Upper lobe of left lung (tissue), 6 donors: Measurements from ENCODE around the gene RPS24. TPM values are rescaled to one million over a fixed set of nuclear protein-coding genes. Genes with fewer than 3 reads are reported as not detected.

Experiments
- ATAC-seq, 2 donors: fragments of 200-7000 bp; cut with Tn5 transposase; one replicate each; pipeline ENCODE4 v1.9.1; 2022; ENCODE audit warnings: mild to moderate bottlenecking in 2 of 2, moderate library complexity in 2 of 2; ENCODE audit not compliant: low FRiP score in 2 of 2
- DNase-seq, 2 donors: peaks; one replicate each; pipeline ENCODE4 v3.0.0-alpha.2; 2019 to 2020
- H3K27ac ChIP-seq, 4 donors: fragments of 200-600 bp; sonication (generic); one replicate each; pipeline ENCODE4 v1.5.1; 2016 to 2019
- H3K27me3 ChIP-seq, 4 donors: fragments of 200-600 bp; sonication (generic); one replicate each; pipeline ENCODE4 v1.5.1; 2017 to 2019
- H3K36me3 ChIP-seq, 4 donors: fragments of 200-600 bp; sonication (generic); one replicate each; pipeline ENCODE4 v1.5.1; 2016 to 2019
- H3K4me1 ChIP-seq, 4 donors: fragments of 200-600 bp; sonication (generic); one replicate each; pipeline ENCODE4 v1.5.1; 2018 to 2019
- H3K4me3 ChIP-seq, 4 donors: fragments of 200-600 bp; sonication (generic); one replicate each; pipeline ENCODE4 v1.5.1; 2017 to 2019; ENCODE audit warnings: mild to moderate bottlenecking in 2 of 4, moderate library complexity in 1 of 4
- H3K9me3 ChIP-seq, 4 donors: fragments of 200-600 bp; sonication (generic); one replicate each; pipeline ENCODE4 v1.5.1; 2018 to 2019
- EP300 ChIP-seq, 4 donors: sonication (generic); formaldehyde crosslinking; IDR thresholded peaks; one replicate each; pipeline ENCODE4 v1.5.1; 2017; ENCODE audit warnings: antibody characterized with exemption in 4 of 4, control low read depth in 2 of 4
- POLR2A ChIP-seq, 4 donors: fragments of 450-650 bp; IDR thresholded peaks; one replicate each; pipeline ENCODE4 v1.5.1; 2016 to 2017; ENCODE audit warnings: antibody characterized with exemption in 4 of 4, mild to moderate bottlenecking in 2 of 4
- POLR2AphosphoS5 ChIP-seq, 2 donors: sonication (generic); formaldehyde crosslinking; IDR thresholded peaks; one replicate each; pipeline ENCODE4 v1.5.1; 2017; ENCODE audit warnings: antibody characterized with exemption in 2 of 2
- WGBS, 2 donors: methylation state at CpG; one replicate each; pipeline ENCODE4 v1.1.5; 2017 to 2018; 5-methylcytosine and 5-hydroxymethylcytosine counted together
- total RNA-seq, 6 donors: library from RNA; depleted of rRNA in 4 of 6; stranded (reverse); fragments of >200 nt in 4 of 6; gene quantifications; one replicate each; pipeline versions ENCODE4 v1.1.0 to v1.2.1, GENCODE V29; 2016 to 2021
- TF ChIP-seq, protein P1 (sequence below), 6 experiments: fragments of 450-650 bp in 4 of 6; fragments of 200-600 bp in 2 of 6; sonication (generic) in 2 of 6; IDR thresholded peaks; one replicate each; pipeline ENCODE4 v1.5.1; 2016 to 2019; ENCODE audit warnings: antibody characterized with exemption in 6 of 6
- donor health status: DM: no; HTN: no; CAD: no; lungs with moderate emphysema.
- donor health status: DM: no; HTN: yes; CAD: no; lungs with severe emphysema.

Gene RPS24
- total RNA-seq, 6 donors from 2014 or later, result 960 to 2,499 (median 1,242) TPM

DNA sequence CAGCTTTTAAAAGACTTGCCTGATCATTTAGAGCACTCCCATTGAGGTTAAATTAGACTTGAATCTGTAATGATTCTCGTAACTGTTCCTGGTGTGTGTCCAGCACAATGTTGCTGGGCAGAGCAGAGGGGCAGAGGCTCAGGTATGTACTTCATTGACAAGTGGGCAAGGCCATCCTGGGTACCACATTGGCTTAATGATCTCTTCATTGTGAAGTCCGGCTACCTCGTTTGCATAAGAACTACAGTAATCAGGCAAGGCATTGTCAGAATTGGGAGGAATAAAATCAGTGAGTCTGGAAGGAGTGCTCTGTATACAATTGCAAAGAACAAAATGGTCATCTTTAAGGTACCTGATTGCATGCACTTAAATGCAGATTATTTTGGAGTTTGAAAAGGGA, 6.1 kb downstream of the RPS24 start:
- peaks cover 27 to 82% (median 58%) of the 10 kb centered on the region in 4 donors for H3K36me3 ChIP-seq
- peaks cover 27 to 46% (median 41%) of the 10 kb centered on the region in 4 donors for H3K4me1 ChIP-seq
- 69 to 70% methylated on average over 3 of the region's 3 CpGs for WGBS, 2 donors

GRCh38 chr10:78041170-78042057, 7.8 kb downstream of the RPS24 start:
- ATAC-seq (no peak), DNase-seq (no peak)
- H3K27me3 ChIP-seq, result no peaks in the 10 kb centered on the region
- H3K4me1 ChIP-seq, result peaks cover 13 to 30% (median 27%) of the 10 kb centered on the region in 4 donors
- no peaks in the 10 kb centered on the region for H3K9me3 ChIP-seq
- H3K4me3 ChIP-seq, result no peak overlapping the region
- no peak overlapping the region for H3K27ac ChIP-seq
- peaks cover 18 to 69% (median 48%) of the 10 kb centered on the region in 4 donors for H3K36me3 ChIP-seq
- TF ChIP-seq, protein P1, sequence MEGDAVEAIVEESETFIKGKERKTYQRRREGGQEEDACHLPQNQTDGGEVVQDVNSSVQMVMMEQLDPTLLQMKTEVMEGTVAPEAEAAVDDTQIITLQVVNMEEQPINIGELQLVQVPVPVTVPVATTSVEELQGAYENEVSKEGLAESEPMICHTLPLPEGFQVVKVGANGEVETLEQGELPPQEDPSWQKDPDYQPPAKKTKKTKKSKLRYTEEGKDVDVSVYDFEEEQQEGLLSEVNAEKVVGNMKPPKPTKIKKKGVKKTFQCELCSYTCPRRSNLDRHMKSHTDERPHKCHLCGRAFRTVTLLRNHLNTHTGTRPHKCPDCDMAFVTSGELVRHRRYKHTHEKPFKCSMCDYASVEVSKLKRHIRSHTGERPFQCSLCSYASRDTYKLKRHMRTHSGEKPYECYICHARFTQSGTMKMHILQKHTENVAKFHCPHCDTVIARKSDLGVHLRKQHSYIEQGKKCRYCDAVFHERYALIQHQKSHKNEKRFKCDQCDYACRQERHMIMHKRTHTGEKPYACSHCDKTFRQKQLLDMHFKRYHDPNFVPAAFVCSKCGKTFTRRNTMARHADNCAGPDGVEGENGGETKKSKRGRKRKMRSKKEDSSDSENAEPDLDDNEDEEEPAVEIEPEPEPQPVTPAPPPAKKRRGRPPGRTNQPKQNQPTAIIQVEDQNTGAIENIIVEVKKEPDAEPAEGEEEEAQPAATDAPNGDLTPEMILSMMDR (IDR thresholded peaks at IDR 0.05), result no peak
- TF ChIP-seq POLR2A (IDR thresholded peaks at IDR 0.05) (no peak), EP300 (IDR thresholded peaks at IDR 0.05) (no peak), POLR2AphosphoS5 (IDR thresholded peaks at IDR 0.05) (no peak)
- 74 to 75% methylated on average over 5 of the region's 5 CpGs for WGBS, 2 donors

More for the DNA sequence above, 6.1 kb downstream of the RPS24 start:
- Histone ChIP-seq H3K9me3 (no peaks in the 10 kb centered on the region), H3K4me3 (no peak overlapping the region), H3K27me3 (no peaks in the 10 kb centered on the region), H3K27ac (no peak overlapping the region)
- DNase-seq (no peak), ATAC-seq (no peak)
- no peak for TF ChIP-seq POLR2A (IDR thresholded peaks at IDR 0.05)
- TF ChIP-seq, protein P1 (IDR thresholded peaks at IDR 0.05), result no peak
- TF ChIP-seq POLR2AphosphoS5 (IDR thresholded peaks at IDR 0.05), result no peak
- no peak for TF ChIP-seq EP300 (IDR thresholded peaks at IDR 0.05)

- DNase-seq, result no peak
- Histone ChIP-seq H3K4me1 (peaks cover 8 to 28% (median 21%) of the 10 kb centered on the region in 4 donors), H3K36me3 (peaks cover 15 to 62% (median 40%) of the 10 kb centered on the region in 4 donors), H3K9me3 (no peaks in the 10 kb centered on the region), H3K4me3 (no peak overlapping the region), H3K27ac (no peak overlapping the region), H3K27me3 (no peaks in the 10 kb centered on the region)
- ATAC-seq, result no peak
- 67 to 94% methylated on average over 2 of the region's 2 CpGs for WGBS, 2 donors
- no peak for TF ChIP-seq POLR2A (IDR thresholded peaks at IDR 0.05)
- no peak for TF ChIP-seq EP300 (IDR thresholded peaks at IDR 0.05)
- TF ChIP-seq, protein P1 (IDR thresholded peaks at IDR 0.05), result no peak
- no peak for TF ChIP-seq POLR2AphosphoS5 (IDR thresholded peaks at IDR 0.05)
Observed at GRCh38 chr10:78042058-78042751, 8.5 kb downstream of the RPS24 start.

DNA sequence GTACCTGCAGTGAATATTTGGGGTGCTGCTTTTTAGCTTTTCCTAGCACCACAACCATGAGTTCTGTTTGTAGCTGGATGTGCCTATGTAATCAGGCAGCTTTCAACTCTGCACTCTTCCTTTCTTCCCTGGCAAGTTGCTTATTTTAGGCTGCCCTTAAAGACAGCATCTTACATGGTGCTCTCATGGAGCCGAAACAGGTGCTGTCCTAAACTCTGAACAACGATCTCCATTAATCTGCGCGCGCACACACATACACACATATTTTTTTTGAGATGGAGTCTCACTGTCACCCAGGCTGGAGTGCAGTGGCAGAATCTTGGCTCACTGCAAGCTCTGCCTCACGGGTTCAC, 9.1 kb downstream of the RPS24 start:
- no peak for DNase-seq
- Histone ChIP-seq H3K27me3 (no peaks in the 10 kb centered on the region), H3K4me1 (peaks cover 9 to 28% (median 18%) of the 10 kb centered on the region in 4 donors), H3K4me3 (no peak overlapping the region), H3K27ac (no peak overlapping the region), H3K36me3 (peaks cover 11 to 56% (median 39%) of the 10 kb centered on the region in 4 donors), H3K9me3 (no peaks in the 10 kb centered on the region)
- WGBS, 2 donors, result 94% methylated on average over 6 of the region's 6 CpGs
- no peak for ATAC-seq
- TF ChIP-seq POLR2AphosphoS5 (IDR thresholded peaks at IDR 0.05) (no peak), POLR2A (IDR thresholded peaks at IDR 0.05) (no peak)

DNA sequence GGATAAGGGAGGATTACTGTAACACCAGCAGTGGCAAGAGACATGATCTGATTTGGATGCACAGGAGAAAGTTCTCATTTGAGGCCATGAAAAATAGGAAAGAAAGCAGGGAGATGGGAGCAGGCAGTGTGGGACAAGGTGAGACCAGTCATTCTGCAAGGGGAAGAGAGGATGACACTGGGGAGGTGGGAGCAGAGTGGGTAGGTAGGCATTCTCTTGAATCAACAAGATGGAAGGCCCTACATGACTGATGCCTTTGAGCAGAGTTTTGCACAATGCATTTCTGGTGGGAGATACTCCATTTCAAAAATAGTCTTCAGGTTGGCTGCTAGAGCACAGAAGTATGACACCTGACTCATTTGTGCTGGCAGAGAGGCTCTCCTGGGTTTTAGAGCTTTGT, 10.5 kb downstream of the RPS24 start:
- Histone ChIP-seq H3K4me3 (no peak overlapping the region), H3K36me3 (peaks cover 11 to 42% (median 31%) of the 10 kb centered on the region in 4 donors), H3K9me3 (no peaks in the 10 kb centered on the region), H3K27me3 (no peaks in the 10 kb centered on the region), H3K4me1 (peaks cover 1 to 16% (median 6%) of the 10 kb centered on the region in 4 donors), H3K27ac (no peak overlapping the region)
- ATAC-seq, result no peak
- DNase-seq, result no peak
- TF ChIP-seq, protein P1 (IDR thresholded peaks at IDR 0.05), result no peak
